HG03342 (cell line): ENCODE data around the gene GXYLT1.
A peak's percentile ranks its signal among the peaks of the same experiment; 100 is the strongest.
"Not testable (repeated sequence)": the region's sequence is repeated elsewhere in the genome, so short reads cannot be mapped to it uniquely, and the experiment has no call there.

Source experiments
- ATAC-seq: cut with Tn5 transposase; IDR thresholded peaks from one replicate; pipeline ENCODE4 v1.9.1; 2021; ENCODE audit warnings: mild to moderate bottlenecking, moderate library complexity; ENCODE audit not compliant: unreplicated experiment

Gene GXYLT1, protein sequence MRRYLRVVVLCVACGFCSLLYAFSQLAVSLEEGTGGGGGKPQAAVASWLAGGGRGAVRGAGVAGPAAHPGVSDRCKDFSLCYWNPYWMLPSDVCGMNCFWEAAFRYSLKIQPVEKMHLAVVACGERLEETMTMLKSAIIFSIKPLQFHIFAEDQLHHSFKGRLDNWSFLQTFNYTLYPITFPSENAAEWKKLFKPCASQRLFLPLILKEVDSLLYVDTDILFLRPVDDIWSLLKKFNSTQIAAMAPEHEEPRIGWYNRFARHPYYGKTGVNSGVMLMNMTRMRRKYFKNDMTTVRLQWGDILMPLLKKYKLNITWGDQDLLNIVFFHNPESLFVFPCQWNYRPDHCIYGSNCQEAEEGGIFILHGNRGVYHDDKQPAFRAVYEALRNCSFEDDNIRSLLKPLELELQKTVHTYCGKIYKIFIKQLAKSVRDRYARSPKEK

DNA sequence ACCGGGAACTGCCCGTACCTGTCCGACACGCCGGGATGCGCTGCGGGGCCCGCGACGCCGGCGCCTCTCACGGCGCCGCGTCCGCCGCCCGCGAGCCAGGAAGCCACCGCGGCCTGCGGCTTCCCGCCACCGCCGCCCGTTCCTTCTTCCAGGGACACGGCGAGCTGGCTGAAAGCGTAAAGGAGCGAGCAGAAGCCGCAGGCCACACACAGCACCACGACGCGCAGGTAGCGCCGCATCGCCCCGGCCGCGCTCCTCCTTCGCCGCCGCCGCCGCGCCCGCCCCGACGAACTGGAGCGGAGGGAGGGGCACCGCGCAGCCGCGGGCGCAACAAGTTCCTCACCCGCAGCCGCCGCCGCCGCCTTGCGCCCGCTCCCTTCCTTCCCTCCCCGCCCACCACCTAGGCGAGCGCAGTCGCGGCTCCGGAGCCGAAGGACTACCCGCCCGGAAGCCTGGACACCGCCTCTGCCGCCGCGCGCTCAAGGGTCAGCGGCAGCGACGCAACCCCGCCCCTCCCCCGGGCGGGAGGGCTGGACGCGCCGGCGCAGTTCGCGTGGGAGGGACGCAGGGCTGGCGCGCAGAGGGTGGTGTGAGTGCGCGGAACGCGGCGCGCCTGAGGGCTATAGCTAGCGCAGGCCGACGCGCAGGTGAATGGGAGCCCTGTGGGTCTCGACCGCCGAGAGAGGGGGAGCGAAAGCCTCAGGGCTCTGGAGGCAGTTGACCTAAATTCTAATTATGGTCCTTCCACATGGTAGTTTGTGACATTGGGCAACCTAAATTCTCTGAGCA, at the start of gene GXYLT1:
Gene GXYLT1, minus strand, starts transcription at position 467 of the 789 bp plus-strand sequence. Its CDS starts 228 bp downstream, at position 239.
- ATAC-seq, result peak; percentile 93

DNA sequence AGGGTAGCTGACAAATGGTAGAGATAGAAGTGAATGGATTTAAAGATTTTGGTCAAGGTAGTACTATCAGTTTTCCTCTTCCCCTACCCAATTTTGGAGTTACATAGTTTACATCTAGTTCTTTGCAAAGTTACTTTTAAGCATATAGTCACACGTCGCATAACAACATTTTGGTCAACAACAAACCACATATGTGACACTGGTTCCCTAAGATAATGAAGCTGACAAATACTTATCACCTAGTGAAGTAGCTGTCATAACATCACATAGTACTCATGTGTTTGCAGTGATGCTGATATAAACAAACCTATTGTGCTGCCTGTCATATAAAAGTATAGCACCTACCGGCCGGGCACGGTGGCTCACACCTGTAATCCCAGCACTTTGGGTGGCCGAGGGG, 48.0 kb upstream of the GXYLT1 start:
- no peak for ATAC-seq

DNA sequence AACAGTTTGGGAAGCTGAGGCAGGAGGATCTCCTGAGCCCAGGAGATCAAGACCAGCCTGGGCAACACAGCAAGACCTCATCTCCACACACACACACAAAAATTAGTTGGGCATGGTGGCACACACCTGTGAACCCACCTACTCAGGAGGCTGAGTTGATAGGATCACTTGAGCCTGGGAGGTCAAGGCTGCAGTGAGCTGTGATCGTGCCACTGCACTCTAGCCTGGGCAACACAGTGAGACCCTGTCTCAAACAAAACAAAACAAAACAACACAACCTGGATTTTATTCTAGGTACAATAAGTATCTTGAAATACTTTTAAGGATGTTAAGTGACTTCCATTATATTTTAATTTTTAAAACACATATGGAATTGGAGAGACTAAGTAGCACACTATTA, 47.6 kb upstream of the GXYLT1 start:
- no peak for ATAC-seq

DNA sequence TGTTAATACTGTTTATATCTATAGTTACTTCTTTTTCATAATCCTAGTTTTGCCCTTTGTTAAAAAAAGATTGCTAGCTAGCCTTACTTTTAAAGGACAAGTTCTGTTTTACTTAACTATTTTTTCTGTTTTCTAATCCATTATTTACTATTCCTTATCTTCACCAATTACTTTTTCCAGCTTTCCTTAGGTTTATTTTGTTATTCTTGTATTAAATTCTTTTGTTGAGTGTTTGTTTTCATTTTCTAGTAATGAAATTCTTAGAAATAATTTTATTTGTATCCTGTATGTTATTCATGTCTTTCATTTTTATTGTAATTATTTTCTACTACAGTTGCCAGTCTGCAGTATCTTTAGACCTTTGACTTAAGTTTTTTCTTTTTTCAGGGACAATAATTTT, 45.7 kb upstream of the GXYLT1 start:
- ATAC-seq, result no peak

DNA sequence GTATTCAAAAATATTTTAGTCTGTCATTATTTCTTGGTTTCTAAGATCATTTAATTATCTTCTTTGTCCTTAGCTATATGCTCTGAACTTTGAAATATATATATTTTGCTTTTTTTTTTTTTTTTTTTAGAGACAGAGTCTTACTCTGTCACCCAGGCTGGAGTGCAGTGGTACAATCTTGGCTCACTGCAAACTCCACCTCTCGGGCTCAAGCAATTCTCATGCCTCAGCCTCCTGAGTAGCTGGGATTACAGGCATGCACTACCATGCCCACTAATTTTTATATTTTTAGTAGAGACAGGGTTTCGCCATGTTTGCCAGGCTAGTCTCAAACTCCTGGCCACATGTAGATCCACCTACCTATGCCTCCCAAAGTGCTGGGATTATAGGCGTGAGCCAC, 43.6 kb upstream of the GXYLT1 start:
- ATAC-seq, result not testable (repeated sequence)

DNA sequence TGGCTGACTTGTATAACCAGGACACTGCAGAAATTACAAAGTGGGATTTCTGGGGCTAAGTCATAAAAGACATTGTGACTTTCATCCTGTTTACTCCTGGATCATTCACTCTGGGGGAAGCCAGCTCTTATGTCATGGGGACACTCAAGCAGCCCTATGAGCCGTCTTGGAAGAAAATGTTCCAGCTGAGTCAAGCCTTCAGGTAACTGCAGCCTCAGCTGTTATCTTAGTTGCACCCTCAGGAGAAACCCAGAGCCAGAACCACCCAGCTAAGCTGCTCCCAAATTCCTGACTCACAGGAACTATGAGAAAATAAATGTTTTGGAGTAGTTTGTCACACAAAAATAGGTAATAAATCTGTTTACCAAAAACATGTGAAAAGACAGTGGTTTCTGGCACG, 43.1 kb upstream of the GXYLT1 start:
- ATAC-seq, result no peak

DNA sequence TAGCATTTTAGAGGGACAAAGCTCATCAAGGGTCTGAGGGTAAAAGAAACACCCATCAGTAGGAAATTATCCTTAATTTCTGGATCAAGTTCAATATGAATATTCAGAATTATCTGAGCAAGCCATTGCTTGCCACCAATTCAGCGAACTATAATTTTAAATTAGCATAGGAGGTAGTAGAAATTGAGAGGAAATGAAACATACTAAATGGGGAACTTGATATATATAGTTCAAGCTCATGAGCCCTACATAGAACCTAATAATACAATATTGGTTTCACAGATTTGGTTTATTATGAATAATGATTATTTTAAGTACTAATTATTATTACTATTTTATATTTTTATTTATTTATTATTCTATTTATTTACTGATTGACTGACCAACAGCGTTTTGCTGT, 42.1 kb upstream of the GXYLT1 start:
- ATAC-seq, result no peak

DNA sequence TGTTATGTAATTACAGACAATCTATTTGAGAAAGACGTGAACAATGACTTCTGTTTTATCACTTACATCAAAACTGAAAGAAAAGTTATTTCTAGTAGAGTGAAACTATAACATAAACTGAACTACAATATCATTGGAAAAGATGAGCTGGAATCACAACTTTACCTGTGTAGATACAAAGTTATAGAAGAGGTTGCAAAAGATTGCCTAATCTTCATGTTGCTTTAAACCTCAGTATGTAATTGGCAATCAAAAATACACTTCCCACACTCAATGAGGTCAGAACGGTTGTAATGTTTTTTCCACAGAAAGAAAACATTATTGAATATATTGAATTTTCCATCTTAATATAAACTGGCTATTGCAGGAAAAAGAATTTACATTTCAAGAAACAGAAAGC, 37.7 kb upstream of the GXYLT1 start:
- ATAC-seq, result no peak

DNA sequence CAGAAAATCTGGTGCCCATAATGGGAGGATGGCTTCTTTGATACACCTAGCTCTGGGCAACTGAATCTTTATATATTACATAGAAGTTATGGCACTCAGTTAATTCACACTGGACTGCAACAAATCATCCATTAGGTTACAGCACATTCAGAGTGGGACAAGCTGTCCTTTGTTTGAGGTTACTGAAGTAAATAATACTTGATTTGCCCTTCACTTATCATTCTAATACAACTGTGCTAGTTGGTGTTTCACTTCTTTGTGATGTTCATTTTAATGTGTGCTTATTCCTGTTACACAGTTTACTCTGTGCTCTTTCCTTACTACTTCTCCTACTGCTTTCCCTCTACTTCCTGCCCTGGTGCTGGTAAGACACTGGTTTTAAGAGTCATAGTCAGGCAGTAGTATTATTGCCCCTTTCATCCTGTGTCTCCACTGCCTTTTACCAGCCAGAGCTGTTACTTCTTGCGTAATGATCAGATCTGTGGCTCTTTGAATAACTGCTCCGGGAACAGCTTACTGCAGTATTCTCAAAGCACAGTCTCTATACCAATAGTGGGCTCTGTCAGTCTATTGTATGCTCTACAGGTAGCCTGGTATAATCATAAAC, 36.4 kb upstream of the GXYLT1 start:
- ATAC-seq, result no peak

DNA sequence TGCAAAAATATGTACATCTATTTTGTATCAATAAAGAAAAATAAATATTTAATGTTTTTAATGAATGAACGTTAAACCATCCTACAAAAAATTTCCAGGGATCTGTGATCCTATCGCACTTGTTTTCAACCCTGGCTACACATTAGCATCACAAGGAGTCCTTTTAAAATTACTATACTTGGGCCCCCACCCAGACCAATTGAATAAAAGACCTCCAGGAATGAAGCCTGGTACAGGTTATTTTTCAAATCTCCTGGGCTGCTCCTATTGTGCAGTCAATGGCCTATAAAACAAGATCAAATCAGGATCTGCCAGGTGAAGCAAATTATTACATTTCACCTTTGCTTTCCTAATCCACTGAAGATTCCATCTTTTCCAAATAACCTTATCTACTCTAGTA, 33.4 kb upstream of the GXYLT1 start:
- ATAC-seq, result no peak

DNA sequence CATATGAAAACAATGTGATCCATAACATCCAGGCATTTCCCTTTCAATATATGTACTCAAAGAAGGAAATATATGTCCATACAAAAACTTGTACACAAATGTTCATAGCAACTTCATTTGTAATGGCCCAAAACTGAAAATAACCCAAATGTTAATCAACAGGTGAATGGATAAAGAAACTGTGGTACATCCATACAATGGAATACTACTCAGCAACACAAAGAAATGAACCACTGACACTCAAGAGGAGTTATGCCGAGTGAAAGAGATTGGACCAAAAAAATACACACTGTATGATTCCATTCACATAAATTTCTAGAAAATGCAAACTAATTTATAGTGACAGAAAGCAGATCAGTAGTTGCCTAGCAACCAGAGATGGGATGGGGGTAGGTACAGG, 30.3 kb upstream of the GXYLT1 start:
- ATAC-seq, result no peak

DNA sequence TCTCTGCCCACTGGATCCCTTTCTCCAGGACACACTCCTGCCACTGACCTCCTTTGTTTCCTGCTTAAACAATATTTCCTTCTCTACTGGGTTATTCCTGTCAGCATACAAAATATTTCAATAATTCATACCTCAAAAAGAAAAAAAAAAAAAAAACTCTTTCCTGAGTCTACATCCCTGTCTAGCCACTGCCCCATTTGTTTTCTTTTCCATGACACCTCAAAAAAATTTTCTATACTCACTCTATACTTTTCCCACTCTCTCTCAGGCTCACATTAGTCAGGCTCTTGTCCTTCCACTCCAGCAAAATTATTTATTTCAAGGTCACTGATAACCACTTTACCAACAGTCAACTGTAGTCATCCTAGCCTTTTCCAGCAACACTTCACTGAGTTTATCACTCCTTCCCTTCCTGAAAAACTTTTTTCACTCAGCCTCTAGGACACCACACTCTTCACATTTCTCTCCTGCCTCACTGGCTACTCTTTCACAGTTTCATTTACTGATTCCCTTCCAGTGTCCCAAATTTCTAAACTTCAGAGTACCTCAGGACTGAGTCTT, 29.4 kb upstream of the GXYLT1 start:
- ATAC-seq, result no peak

DNA sequence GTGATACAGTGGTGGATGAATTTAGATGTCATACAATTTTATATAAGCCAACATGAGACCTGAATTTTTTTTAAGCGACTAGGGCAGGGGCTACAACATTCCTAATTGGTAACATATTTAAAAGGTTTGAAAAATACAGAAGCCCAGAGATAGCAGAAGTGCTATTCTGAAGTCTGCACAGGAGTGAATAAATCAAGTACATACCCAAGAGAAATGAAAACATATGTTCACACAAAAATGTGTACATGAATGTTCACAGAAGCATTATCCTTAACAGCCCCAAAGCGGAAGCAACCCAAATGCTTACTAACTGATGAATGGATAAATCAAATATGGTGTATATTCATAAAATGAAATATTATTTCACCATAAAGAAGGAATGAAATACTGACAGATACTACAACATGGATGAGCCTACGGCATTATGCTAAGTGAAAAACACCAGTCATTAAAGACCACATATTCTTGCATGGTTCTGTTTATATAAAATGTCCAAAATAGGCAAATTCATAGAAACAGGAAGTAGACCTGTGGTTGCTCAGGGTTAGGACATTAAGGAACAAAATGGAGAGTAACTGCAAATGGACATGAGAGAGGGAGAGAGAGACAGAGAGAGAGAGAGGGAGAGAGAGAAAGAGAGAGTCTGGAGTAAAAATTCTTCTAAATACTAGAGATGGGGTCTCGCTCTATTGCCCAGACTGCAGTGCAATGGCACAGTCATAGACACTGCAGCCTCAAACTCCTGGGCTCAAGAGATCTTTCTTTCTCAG, 28.0 kb upstream of the GXYLT1 start:
- ATAC-seq, result no peak

DNA sequence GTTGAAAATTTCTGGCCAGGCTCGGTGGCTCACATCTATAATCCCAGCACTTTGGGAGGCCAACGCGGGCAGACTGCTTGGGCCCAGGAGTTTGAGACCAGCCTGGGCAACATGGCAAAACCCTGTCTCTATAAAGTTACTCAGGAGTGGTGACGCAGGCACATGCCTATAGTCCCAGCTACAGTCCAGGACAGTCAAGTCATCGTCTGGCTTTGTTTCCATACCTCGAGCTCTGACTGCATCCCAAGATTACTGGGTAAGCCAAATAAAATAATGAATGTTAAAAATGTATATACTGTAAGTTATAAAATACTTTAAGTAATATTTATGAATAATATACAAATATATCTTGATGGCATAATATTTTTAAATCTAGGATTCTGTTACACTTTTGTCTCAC, 23.0 kb upstream of the GXYLT1 start:
- no peak for ATAC-seq

DNA sequence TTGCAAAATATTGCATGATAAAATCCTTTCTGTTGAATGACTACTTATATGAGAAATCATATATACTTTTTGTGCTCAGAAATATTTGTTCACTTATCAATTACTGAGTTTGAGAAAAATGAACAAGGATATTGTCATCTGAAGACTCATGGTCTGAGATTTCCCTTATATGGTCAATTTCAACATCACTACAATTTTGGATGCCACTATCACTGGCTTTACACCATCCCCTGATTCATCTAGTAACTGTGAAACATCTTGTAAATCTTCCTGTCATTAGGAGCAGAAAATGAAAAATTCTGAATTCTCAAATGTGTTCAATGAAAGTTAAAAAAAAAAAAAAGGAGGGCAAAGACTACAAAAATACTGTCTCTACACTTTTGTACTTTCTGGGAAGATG, 21.8 kb upstream of the GXYLT1 start:
- no peak for ATAC-seq

DNA sequence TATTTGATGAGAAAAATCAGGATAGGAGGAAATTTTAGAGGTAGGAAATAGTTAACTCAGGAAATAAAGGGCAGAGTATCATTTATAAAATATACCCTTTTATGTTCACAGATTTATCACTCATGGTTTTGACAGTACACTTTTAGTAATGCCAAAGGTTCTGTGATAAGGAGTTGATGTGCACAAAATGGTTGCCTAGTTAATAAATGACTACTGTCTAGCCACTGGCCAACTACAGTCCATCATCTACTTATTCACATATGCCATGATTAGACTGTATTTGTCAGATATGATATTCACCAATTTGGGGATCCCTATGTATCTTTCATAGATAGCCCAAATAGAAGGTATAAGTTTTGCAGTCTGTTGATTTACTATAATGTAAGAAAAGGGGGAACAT, 19.2 kb upstream of the GXYLT1 start:
- ATAC-seq, result no peak

DNA sequence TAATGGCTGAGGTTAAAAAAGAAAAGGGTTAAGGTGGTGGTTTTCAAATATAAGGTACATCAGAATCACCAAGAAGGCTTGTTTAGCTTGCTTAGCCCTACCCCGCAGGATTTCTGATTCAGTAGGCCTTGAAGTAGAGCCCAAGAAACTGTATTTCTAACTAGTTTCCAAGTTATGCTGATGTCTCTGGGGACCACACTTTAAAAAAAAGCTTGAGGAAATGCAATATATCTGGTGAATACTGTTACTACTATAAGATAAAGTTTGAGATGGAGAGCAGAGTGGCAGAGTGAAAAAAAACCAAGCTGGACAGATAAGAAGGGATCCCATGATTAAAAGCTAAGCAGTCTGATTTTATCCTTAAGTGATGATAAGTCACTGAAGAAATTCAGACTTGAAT, 18.3 kb upstream of the GXYLT1 start:
- no peak for ATAC-seq

DNA sequence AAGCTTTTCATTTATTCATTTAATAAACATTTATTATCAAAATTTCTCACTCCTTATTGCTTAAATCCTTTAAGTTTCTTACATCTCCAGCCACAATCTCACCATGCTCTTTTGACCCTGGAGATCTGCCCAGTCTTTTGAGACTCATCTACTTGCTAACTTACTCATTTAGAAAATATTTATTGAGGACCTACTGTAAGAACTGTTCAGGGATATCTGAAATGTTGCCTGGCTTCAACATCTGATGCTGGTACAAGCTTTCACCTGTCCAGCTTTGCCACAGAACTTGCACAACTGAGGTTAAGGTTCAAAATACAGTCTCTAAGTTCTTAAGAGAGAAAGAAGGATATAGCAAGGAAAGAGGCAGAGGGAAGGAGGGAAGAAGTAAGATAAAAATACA, 17.5 kb upstream of the GXYLT1 start:
- no peak for ATAC-seq

DNA sequence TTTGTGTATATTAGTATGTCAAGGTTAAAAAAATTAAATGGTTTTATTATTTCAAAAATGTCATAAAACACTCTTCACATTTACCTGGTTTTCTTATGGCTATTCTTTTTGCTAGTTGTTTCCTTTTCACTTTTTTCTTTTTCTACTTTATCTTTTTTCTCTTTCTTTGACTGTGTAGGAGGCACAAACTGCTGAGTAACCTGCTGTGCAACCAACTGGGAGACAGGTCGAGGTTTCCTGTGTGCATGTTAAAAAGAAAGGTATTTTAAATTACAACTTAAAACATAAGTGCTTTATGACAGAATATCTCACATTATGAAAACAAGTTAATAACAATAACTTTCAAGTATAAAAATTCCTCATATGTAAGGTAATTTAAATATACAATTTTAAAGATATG, 16.9 kb upstream of the GXYLT1 start:
- ATAC-seq, result no peak

DNA sequence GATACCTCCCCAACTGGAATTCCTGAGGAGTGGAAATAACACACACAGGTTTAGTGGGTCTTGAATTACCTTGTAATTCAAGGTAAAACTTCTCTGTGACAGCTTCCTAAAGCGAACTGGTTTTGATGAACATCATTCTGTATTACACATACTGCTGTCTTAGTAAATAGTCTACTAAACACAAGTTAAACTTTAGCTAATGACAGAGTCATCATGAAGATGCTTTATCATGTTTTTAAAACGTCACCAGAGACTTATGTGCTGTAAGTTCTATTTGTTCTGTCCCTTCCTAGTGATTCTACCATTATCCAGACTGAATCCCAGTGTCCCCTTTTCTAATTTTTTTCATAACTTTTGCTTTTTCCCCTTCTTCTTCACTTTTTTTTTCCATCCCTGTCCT, 11.6 kb upstream of the GXYLT1 start:
- ATAC-seq, result no peak
